Globus pallidus (tissue), 1 donor: Measurements from ENCODE around the gene ITGB2.

ENCODE experiments used
- DNase-seq: peaks from one replicate; pipeline ENCODE4 v3.0.0-alpha.2; 2015; ENCODE audit warnings: low spot score

ITGB2 gene

DNA sequence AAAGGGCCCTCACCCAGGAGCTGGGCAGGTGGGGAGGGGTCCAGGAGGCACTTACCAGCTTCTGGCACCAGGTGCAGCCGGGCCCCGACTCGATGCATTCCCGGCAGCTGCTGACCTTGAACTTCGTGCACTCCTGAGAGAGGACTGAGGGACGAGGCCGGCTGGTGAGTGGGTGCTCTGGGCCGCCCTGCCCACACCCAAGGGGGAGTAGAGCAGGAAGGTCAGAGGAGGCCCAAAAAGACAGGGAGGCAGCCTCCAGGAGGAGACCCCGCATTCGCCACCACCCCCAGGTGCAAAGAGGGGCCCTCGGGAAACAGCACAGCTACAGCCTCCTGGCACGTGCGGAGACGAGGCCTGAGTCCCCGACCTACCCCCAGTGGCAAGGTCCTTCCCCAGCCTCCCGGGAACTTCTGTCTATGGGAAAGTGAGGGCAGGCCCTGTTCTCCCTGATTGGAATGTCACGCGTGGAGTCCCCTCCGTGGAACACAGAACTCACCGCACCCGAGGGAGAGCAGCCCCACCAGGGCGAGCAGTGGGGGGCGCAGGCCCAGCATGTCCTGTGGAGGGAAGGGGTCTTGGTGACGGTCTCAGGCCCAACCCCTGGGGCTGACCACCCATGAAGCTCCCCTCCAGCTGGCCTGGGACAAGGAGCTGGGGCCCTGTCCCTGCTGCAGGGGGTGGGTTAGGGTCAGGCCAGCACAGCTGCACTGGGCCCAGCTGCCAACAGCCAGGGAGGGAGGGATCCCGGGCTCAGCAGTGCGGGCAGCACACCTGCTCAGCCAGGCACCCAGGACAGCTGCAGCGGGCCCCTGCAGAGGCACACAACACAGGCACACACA, 10.3 kb downstream of the ITGB2 start:
- DNase-seq: no peak

DNA sequence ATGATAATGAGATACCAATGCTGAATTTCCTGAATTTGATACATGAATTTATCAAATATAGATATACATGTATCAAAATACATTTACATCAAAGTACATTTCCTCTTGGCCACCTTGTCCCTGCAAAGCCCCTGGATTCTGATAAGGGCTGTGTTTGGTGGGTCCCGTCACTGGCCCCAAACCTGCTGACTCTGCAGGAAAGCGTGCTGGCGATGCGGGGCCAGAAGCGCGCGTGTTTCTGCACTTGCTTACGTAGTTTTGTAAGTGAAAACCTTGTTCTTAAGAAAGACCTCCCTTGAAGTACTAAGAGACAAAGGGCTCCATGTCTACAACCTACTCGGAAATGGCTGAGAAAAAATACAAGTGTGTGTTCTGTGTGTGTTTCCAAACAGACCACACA, 11.0 kb downstream of the ITGB2 start:
- no peak for DNase-seq

- no peak for DNase-seq
Measured at GRCh38 chr21:44908908-44909307, 11.8 kb downstream of the ITGB2 start.

GRCh38 chr21:44907966-44908895, 12.5 kb downstream of the ITGB2 start:
- DNase-seq: no peak

DNA sequence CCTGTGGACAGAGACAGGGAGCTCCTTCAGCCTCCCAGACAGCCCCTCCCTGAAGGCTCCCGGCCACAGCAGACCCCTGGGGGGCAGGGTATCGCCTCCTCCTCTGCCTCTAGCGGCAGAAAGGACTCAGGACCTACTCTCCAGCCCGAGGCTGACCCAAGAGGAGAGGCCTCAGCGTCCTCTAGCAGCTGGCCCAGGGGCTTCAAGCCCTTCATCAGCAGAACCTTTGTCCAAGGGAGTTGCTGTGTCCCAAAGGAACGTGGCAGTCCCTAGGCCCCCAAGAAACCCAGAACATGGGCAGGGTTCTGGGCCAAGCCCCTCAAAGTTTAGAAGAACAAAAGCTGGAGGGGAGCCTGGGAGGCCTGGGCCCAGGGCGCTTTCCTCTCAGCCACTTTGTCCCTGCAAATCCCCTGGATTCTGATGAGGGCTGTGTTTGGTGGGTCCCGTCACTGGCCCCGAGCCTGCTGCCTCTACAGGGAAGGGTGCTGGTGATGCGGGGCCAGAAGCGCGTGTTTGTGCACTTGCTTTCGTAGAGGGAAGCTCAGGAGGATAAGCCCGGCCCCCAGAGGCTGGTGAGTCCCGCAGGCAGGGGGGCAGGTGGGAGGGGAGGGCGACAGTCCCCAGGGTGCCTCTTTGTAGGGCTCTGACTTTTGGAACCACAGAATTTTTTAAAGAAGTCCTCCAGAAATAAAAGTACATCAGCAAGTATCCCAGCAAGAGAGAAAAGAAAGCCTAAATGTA, 13.3 kb downstream of the ITGB2 start:
- DNase-seq: no peak

- DNase-seq: no peak
Measured at GRCh38 chr21:44905728-44906090, 15.0 kb downstream of the ITGB2 start.

GRCh38 chr21:44905016-44905727, 15.5 kb downstream of the ITGB2 start:
- no peak for DNase-seq

GRCh38 chr21:44904141-44904923, 16.4 kb downstream of the ITGB2 start:
- no peak for DNase-seq

DNA sequence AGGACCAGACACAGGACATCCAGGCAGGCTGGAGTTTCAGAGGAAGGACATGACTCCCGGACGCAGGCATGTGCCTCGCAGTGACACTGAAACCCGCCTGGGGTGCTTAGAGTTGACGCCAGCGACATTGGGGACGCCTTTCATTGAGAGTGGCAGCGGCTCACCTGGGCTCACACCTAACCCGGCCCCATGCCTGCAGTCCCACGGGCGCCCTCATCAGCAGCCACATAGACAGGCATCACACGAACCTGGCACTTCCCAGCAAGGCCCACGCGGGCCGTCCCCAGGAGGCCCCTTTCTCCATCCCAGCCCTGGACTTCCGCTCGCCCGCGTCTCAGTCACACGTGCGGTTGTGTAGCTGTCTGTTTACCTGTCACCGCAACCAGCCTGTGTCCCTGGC, 17.0 kb downstream of the ITGB2 start:
- DNase-seq: no peak

GRCh38 chr21:44903050-44903685, 17.5 kb downstream of the ITGB2 start:
- no peak for DNase-seq

DNA sequence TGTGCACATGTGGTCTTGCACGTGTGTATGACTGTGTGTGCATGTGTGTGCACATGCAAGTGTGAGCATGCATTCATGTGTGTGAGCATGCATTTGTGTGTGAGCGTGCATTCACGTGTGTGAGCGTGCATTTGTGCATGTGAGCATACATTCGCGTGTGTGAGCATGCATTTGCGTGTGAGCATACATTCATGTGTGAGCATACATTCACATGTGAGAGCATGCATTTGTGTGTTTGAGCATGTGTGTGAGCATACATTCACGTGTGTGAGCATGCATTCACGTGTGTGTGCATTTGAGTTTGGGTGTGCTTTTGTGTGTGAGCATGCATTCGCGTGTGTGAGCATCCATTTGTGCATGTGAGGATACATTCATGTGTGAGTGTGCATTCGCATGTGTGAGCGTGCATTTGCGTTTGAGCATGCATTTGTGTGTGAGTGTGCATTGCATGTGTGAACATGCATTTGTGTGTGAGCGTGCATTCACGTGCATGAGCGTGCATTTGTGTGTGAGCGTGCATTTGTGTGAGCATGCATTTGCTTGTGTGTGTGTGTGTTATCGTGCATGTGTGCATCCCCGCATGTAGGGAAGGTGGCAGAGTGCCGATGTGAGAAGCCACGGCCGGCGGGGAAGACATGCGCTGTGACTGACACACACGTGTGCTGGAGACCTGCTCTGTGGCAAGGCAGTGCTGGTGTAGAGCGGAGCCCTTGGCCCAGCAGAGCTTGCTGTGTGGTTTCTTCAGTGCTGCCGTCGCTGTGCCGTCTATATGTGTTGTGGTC, 18.2 kb downstream of the ITGB2 start:
- DNase-seq: no peak

DNA sequence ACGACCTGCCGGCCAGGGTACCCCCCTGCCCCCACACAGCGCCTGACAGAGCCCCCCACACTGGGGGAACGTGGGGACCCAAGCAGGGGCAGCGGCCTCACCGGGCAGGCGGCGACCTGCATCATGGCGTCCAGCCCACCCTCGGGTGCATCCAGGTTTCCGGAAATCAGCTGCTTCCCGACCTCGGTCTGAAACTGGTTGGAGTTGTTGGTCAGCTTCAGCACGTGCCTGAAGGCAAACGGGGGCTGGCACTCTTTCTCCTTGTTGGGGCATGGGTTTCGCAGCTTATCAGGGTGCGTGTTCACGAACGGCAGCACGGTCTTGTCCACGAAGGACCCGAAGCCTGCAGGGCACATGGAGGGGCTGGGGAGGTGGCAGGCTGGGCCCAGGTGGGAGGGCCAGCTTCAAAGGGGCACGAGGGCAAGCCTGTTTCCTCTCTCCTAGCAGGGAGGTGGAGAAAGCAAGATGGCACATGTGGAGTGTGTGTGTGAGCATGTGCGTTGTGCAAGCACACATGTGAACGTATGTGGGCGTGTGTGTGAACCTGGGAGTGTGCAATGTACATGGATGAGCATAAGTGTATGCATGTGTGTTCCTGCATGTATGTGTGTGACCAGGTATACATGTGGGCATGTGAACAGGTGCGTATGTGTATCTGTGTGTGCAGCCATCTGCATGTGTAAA, 19.2 kb downstream of the ITGB2 start:
- no peak for DNase-seq

DNA sequence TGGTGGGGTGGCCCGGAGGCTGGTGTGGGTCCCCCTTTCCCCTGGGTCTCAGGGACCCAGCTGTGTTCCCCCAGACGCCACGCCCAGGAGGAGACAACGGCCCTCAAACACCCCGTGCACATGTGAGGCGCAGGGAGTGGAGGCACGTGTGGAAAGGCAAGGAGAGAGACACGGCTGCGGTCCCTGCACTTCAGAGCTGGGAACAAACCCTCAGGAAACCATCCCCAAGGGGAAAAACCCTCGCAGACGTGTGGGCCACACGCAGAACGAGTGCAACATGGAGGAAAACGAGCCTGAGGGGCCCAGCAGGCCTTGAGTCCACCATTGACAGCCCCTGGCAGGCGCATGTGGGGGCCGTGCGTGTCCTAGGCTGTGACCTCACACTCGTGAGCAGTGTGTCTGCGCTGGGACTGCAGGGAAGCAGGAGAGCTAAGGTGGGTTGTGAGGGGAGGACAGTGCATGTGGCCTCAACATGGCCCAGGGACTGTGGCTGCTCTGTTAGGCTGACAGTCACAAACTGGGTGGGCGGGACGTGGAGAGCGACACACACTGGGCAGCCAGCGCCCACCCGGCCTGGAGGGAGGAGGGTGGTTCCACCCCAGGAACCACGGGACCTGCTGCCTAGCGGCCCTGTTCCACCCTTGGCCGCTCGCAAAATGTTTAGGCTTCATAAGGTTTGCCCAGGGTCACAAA, 20.0 kb downstream of the ITGB2 start:
- no peak for DNase-seq

GRCh38 chr21:44899768-44900558, 20.7 kb downstream of the ITGB2 start:
- DNase-seq: no peak

- DNase-seq: no peak
Measured at GRCh38 chr21:44898851-44899767, 21.6 kb downstream of the ITGB2 start.

DNA sequence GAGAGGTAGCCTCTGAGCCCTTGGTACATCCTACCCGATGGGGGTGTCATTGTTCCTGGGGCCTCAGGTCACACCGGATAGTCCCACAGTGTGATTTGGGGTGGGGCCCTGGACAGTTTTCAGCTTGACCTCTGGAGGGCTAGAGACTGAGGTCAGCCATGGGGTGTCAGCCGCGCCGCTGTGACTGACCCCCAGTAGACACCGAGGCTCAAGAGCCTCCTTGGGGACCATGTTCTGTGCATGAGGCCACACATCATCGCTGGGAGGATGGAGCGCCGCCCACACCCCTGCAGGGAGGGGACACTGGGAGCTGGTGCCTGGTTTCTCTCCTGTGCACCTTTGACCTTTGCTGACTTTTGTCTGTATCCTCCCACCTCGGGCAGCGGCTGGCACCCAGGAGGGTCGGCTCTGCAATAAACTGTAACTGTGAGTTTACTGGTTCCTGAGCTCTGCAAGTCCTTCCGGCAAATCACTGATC, 22.6 kb downstream of the ITGB2 start:
- no peak for DNase-seq
